Stimulated activated CD8-positive, alpha-beta memory T cell treated with anti-CD3 and anti-CD28 coated beads, Interleukin-15, amount 100 ng/mL, for 1 hour (primary cell): ENCODE measurements around the gene MRPS25.

Experiments used
- DNase-seq: peaks from one replicate; pipeline ENCODE4 v3.0.0-alpha.2; 2020; ENCODE audit warnings: low read depth

The MRPS25 gene

GRCh38 chr3:15081960-15082664, 17.0 kb upstream of the MRPS25 start:
- DNase-seq, result no peak

- no peak for DNase-seq
Measured at GRCh38 chr3:15079091-15079490, 14.0 kb upstream of the MRPS25 start.

GRCh38 chr3:15074500-15074899, 9.4 kb upstream of the MRPS25 start:
- no peak for DNase-seq

- DNase-seq, result no peak
Measured at GRCh38 chr3:15071699-15072098, 6.6 kb upstream of the MRPS25 start.

- no peak for DNase-seq
Measured at GRCh38 chr3:15069441-15069840, 4.3 kb upstream of the MRPS25 start.

GRCh38 chr3:15066467-15066866, 1.4 kb upstream of the MRPS25 start:
- no peak for DNase-seq

- no peak for DNase-seq
Measured at GRCh38 chr3:15065550-15066007, 464 bp upstream of the MRPS25 start.

- no peak for DNase-seq
Measured at GRCh38 chr3:15064299-15064834, 748 bp downstream of the MRPS25 start.

- no peak for DNase-seq
Measured at GRCh38 chr3:15063656-15064286, 1.3 kb downstream of the MRPS25 start.

GRCh38 chr3:15063238-15063637, 1.9 kb downstream of the MRPS25 start:
- DNase-seq, result no peak

- DNase-seq, result no peak
Measured at GRCh38 chr3:15060029-15060428, 5.1 kb downstream of the MRPS25 start.

GRCh38 chr3:15056676-15057404, 8.3 kb downstream of the MRPS25 start:
- DNase-seq, result no peak

GRCh38 chr3:15055019-15055557, 10.0 kb downstream of the MRPS25 start:
- DNase-seq, result peak; percentile 14

GRCh38 chr3:15053541-15053940, 11.6 kb downstream of the MRPS25 start:
- no peak for DNase-seq

GRCh38 chr3:15052335-15053242, 12.5 kb downstream of the MRPS25 start:
- no peak for DNase-seq

- DNase-seq, result no peak
Measured at GRCh38 chr3:15051531-15051930, 13.6 kb downstream of the MRPS25 start.

- no peak for DNase-seq
Measured at GRCh38 chr3:15050405-15051092, 14.6 kb downstream of the MRPS25 start.

GRCh38 chr3:15049584-15049983, 15.5 kb downstream of the MRPS25 start:
- no peak for DNase-seq

- no peak for DNase-seq
Measured at GRCh38 chr3:15045667-15046066, 19.4 kb downstream of the MRPS25 start.

GRCh38 chr3:15044326-15044725, 20.8 kb downstream of the MRPS25 start:
- DNase-seq, result no peak
